HCT116 (cell line): ENCODE data around the gene TNFRSF1A. TPM values are rescaled to one million over a fixed set of nuclear protein-coding genes. Genes with fewer than 3 reads are reported as not detected.

Source experiments
- ATAC-seq: fragments of 200-7000 bp; cut with Tn5 transposase; 2 replicates; pipeline ENCODE4 v1.9.1; 2020; ENCODE audit warnings: mild to moderate bottlenecking, moderate library complexity
- BruUV-seq: library from RNA; stranded (reverse); fragments of 400-500 nt; replicated peaks from 2 replicates; lab custom pipeline; 2021; lab: Mats Ljungman, UMichigan
- CTCF ChIA-PET: fragments of 300-600 bp; sonication (Branson Sonifier 250); formaldehyde crosslinking; loops from one replicate; lab custom pipeline; 2021; ENCODE audit warnings: antibody characterized with exemption; lab: Charles Lee
- POLR2A ChIA-PET: fragments of 300-600, 350-600 bp; sonication (Branson Sonifier 250); formaldehyde crosslinking; loops from one replicate; lab custom pipeline; 2021; ENCODE audit warnings: antibody characterized with exemption; lab: Charles Lee
- RAD21 ChIA-PET, 2 experiments: fragments of 300-600 bp; sonication (Branson Sonifier 250); formaldehyde crosslinking; loops; one replicate each; lab custom pipeline; 2023; ENCODE audit warnings: low total read pairs in 2 of 2; ENCODE audit not compliant: uncharacterized antibody in 2 of 2, unreplicated experiment in 2 of 2, low non-redundant PET in 1 of 2; lab: Charles Lee
- DNase-seq: peaks from one replicate; pipeline ENCODE4 v3.0.0-alpha.2; 2010; ENCODE audit warnings: low read depth, low spot score
- H2AFZ ChIP-seq: fragments of 200-600 bp; shearing (Covaris generic), sonication (generic); 2 replicates; pipeline ENCODE4 v1.6.1; 2017; ENCODE audit warnings: low read depth, mixed run types, mixed read lengths, antibody characterized with exemption, low read length; ENCODE audit not compliant: poor library complexity, severe bottlenecking
- H3K27ac ChIP-seq: 2 replicates; pipeline ENCODE4 v1.5.1; 2012; ENCODE audit warnings: low read depth, low read length
- H3K27me3 ChIP-seq: fragments of 200-600 bp; sonication (generic); 2 replicates; pipeline ENCODE4 v1.6.1; 2016; ENCODE audit warnings: mixed run types, low read length, mixed read lengths; ENCODE audit not compliant: insufficient read depth
- H3K36me3 ChIP-seq, 2 experiments: fragments of 200-500 bp in 1 of 2; fragments of 200-600 bp in 1 of 2; sonication (Bioruptor generic) in 1 of 2; sonication (generic) in 1 of 2; 2 replicates each; pipeline versions ENCODE4 v1.5.1 to v1.6.1; 2014 to 2016; ENCODE audit warnings: low read length in 2 of 2, inconsistent platforms in 1 of 2, mixed read lengths in 1 of 2, mixed run types in 1 of 2; ENCODE audit not compliant: insufficient read depth in 2 of 2, control insufficient read depth in 1 of 2
- H3K4me1 ChIP-seq, 2 experiments: fragments of 200-600 bp in 1 of 2; sonication (generic) in 1 of 2; 2 replicates each; pipeline versions ENCODE4 v1.5.1 to v1.6.1; 2012 to 2017; ENCODE audit warnings: low read length in 2 of 2, inconsistent platforms in 1 of 2, mild to moderate bottlenecking in 1 of 2, mixed read lengths in 1 of 2, mixed run types in 1 of 2, moderate library complexity in 1 of 2; ENCODE audit not compliant: insufficient read depth in 2 of 2, control insufficient read depth in 1 of 2
- H3K4me2 ChIP-seq: fragments of 200-600 bp; sonication (generic); 2 replicates; pipeline ENCODE4 v1.6.1; 2017; ENCODE audit warnings: mixed run types, low read length, mixed read lengths
- H3K4me3 ChIP-seq, 2 experiments: fragments of 200-600 bp in 1 of 2; sonication (generic) in 1 of 2; replicated peaks in 1 of 2; 2 replicates each; pipeline ENCODE4 v1.5.1; 2011 to 2016; ENCODE audit warnings: low read length in 2 of 2, control low read depth in 1 of 2, low read depth in 1 of 2, mild to moderate bottlenecking in 1 of 2, mixed read lengths in 1 of 2, mixed run types in 1 of 2
- H3K79me2 ChIP-seq: fragments of 200-600 bp; sonication (generic); 2 replicates; pipeline ENCODE4 v1.6.1; 2017; ENCODE audit warnings: mild to moderate bottlenecking, mixed run types, low read length, moderate library complexity, mixed read lengths; ENCODE audit not compliant: insufficient read depth
- H3K9ac ChIP-seq: fragments of 200-600 bp; sonication (generic); 2 replicates; pipeline ENCODE4 v1.6.1; 2016; ENCODE audit warnings: low read length, mixed read lengths
- H3K9me2 ChIP-seq: fragments of 200-600 bp; sonication (generic), shearing (Covaris generic); 2 replicates; pipeline ENCODE4 v1.6.1; 2017; ENCODE audit warnings: mixed run types, mild to moderate bottlenecking, moderate library complexity; ENCODE audit not compliant: insufficient read depth
- H3K9me3 ChIP-seq, 2 experiments: fragments of 200-500 bp in 1 of 2; fragments of 200-600 bp in 1 of 2; sonication (Bioruptor generic) in 1 of 2; sonication (generic) in 1 of 2; 2 replicates each; pipeline ENCODE4 v1.6.1; 2014 to 2017; ENCODE audit warnings: low read length in 2 of 2, mixed read lengths in 2 of 2, inconsistent platforms in 1 of 2, low read depth in 1 of 2, mild to moderate bottlenecking in 1 of 2, mixed run types in 1 of 2, moderate library complexity in 1 of 2; ENCODE audit not compliant: control insufficient read depth in 1 of 2, insufficient read depth in 1 of 2
- H4K20me1 ChIP-seq: fragments of 200-600 bp; sonication (generic), shearing (Covaris generic); 2 replicates; pipeline ENCODE4 v1.6.1; 2017; ENCODE audit warnings: mixed run types, mild to moderate bottlenecking, moderate library complexity; ENCODE audit not compliant: insufficient read depth
- ATF3 ChIP-seq: IDR thresholded peaks from 2 replicates; pipeline ENCODE4 v1.6.1; 2012
- CBX3 ChIP-seq: IDR thresholded peaks from 2 replicates; pipeline ENCODE4 v1.6.1; 2012; ENCODE audit warnings: low read depth
- CEBPB ChIP-seq: IDR thresholded peaks from 2 replicates; pipeline ENCODE4 v1.6.1; 2012; ENCODE audit warnings: low read depth
- CTCF ChIP-seq, 3 experiments: fragments of 200-600 bp in 1 of 3; sonication (generic) in 1 of 3; IDR thresholded peaks in 2 of 3; conservative IDR thresholded peaks in 1 of 3; 2 replicates each; pipeline ENCODE4 v1.5.1; 2012 to 2017; ENCODE audit warnings: low read depth in 2 of 3, low read length in 2 of 3, antibody characterized with exemption in 1 of 3, borderline replicate concordance in 1 of 3, control low read depth in 1 of 3, mild to moderate bottlenecking in 1 of 3, mixed read lengths in 1 of 3, mixed run types in 1 of 3, moderate library complexity in 1 of 3; ENCODE audit not compliant: insufficient read depth in 1 of 3
- ELF1 ChIP-seq: IDR thresholded peaks from 2 replicates; pipeline ENCODE4 v1.6.1; 2012; ENCODE audit warnings: low read depth, borderline replicate concordance
- EZH2 ChIP-seq: fragments of 200-600 bp; sonication (generic); IDR thresholded peaks from 2 replicates; pipeline ENCODE4 v1.6.1; 2017; ENCODE audit warnings: antibody characterized with exemption, mixed run types
- EZH2phosphoT487 ChIP-seq: fragments of 200-600 bp; IDR thresholded peaks from 2 replicates; pipeline ENCODE4 v1.6.1; 2018; ENCODE audit warnings: antibody characterized with exemption, borderline replicate concordance
- FOSL1 ChIP-seq: IDR thresholded peaks from 2 replicates; pipeline ENCODE4 v1.6.1; 2012; ENCODE audit warnings: low read depth
- JUND ChIP-seq: IDR thresholded peaks from 2 replicates; pipeline ENCODE4 v1.6.1; 2012
- POLR2AphosphoS5 ChIP-seq: IDR thresholded peaks from 2 replicates; pipeline ENCODE4 v1.6.1; 2011; ENCODE audit warnings: mild to moderate bottlenecking, low read depth, low read length, moderate library complexity
- RAD21 ChIP-seq: IDR thresholded peaks from 2 replicates; pipeline ENCODE4 v1.6.1; 2012; ENCODE audit warnings: low read depth, mild to moderate bottlenecking
- REST ChIP-seq: IDR thresholded peaks from 2 replicates; pipeline ENCODE4 v1.6.1; 2012; ENCODE audit warnings: low read depth
- SRF ChIP-seq: IDR thresholded peaks from 2 replicates; pipeline ENCODE4 v1.6.1; 2012; ENCODE audit warnings: low read depth
- TCF7L2 ChIP-seq: IDR thresholded peaks from 2 replicates; pipeline ENCODE4 v1.7.0; 2011; ENCODE audit warnings: borderline replicate concordance, inconsistent platforms; ENCODE audit not compliant: insufficient read depth, insufficient read length; ENCODE audit errors: extremely low read depth
- YY1 ChIP-seq: IDR thresholded peaks from 2 replicates; pipeline ENCODE4 v1.6.1; 2011; ENCODE audit warnings: low read length, low read depth, moderate library complexity, mild to moderate bottlenecking; ENCODE audit not compliant: insufficient replicate concordance; ENCODE audit errors: extremely low read depth
- ZFX ChIP-seq: fragments of 450-650 bp; IDR thresholded peaks from 2 replicates; pipeline ENCODE4 v1.6.1; 2017
- intact Hi-C: fragments of 100-400 bp; cut with micrococcal nuclease; formaldehyde crosslinking; loops from 2 replicates; pipeline ENCODE4 v1.10.0; 2022
- total RNA-seq: library from RNA; stranded (reverse); gene quantifications from one replicate; pipeline ENCODE4 v1.2.1, GENCODE V29; 2021; ENCODE audit not compliant: unreplicated experiment
- TF ChIP-seq, protein P1 (sequence below): IDR thresholded peaks from 2 replicates; pipeline ENCODE4 v1.6.1; 2011; ENCODE audit warnings: mild to moderate bottlenecking, low read length, moderate library complexity; ENCODE audit not compliant: insufficient replicate concordance; ENCODE audit errors: extremely low read depth
- TF ChIP-seq, protein P2 (sequence below): IDR thresholded peaks from 2 replicates; pipeline ENCODE4 v1.6.1; 2012

The TNFRSF1A gene
- total RNA-seq, 1 experiment from 2014 or later = 129 TPM

DNA sequence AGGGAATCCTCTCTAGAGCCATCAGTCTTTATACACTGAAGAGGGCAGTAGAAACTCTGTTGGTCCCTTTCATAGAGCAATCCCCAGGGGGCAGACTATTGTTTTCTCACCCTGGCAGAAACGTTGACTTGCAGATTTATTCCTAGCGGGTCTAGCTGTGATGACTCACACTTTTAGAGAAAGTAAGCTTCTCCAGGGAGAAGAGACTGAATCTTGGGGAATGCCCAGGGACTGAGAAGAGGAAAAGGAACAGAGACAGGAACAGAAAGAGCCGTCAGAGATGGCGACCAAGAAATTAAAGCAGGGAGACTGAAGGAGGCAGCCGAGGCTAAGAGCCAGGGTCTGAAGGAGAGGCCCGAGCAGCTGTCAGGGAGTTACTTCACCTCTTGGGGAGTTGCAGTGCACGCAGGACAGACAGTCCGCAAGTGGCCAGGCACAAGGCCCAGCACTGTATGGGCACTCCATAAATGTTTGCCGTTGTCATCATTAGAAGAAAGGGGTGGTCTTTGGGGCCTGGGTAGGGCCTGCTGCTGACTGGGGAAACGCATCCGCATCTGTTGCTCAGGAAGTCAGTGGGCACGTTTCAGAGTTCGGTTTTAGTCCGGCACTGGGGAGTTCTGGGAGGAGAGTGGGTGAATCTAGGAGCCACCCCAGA is 18.4 kb downstream of the TNFRSF1A start:
- H3K27ac ChIP-seq = peak overlapping the region; percentile 71
- no peak overlapping the region for H2AFZ ChIP-seq
- ChIA-PET RAD21 (interaction anchor here (0.5 to 1.5 kb wide), 2 partner anchors 40 to 142 kb away, joined by 4 to 9 read pairs; no protein-coding TSS in a partner anchor), CTCF (interaction anchor here (1.2 to 1.9 kb wide), 6 partner anchors 13 to 335 kb away, joined by 3 to 22 read pairs (median 4); no protein-coding TSS in a partner anchor), POLR2A (interaction anchor here (0.7 to 1.4 kb wide), 4 partner anchors 11 to 142 kb away, joined by 3 to 9 read pairs (median 3); no protein-coding TSS in a partner anchor)
- peaks cover under 1 to 7% of the 10 kb centered on the region in 2 experiments; a peak in 3 of 4 replicates for H3K36me3 ChIP-seq
- peak; percentile 70 for DNase-seq
- H3K27me3 ChIP-seq = no peaks in the 10 kb centered on the region
- H3K9ac ChIP-seq = peak overlapping the region; percentile 6; the same call in 1 of the 2 replicates
- no peaks in the 10 kb centered on the region for H3K9me2 ChIP-seq
- H3K4me1 ChIP-seq = peaks cover 12 to 37% of the 10 kb centered on the region in 2 experiments
- H3K4me3 ChIP-seq = no peak overlapping the region
- H3K79me2 ChIP-seq = no peaks in the 10 kb centered on the region
- intact Hi-C loops = loop anchor here (1.0 kb wide), 1 partner anchor 142 kb away; no protein-coding TSS in a partner anchor
- ATAC-seq = peak; percentile 80
- BruUV-seq = no TSS peak
- no peaks in the 10 kb centered on the region for H4K20me1 ChIP-seq
- H3K9me3 ChIP-seq = no peaks in the 10 kb centered on the region
- peak overlapping the region; percentile 47 for H3K4me2 ChIP-seq
- TF ChIP-seq RAD21 = peak; percentile 68
- TF ChIP-seq EZH2 = no peak
- TF ChIP-seq, protein P1, sequence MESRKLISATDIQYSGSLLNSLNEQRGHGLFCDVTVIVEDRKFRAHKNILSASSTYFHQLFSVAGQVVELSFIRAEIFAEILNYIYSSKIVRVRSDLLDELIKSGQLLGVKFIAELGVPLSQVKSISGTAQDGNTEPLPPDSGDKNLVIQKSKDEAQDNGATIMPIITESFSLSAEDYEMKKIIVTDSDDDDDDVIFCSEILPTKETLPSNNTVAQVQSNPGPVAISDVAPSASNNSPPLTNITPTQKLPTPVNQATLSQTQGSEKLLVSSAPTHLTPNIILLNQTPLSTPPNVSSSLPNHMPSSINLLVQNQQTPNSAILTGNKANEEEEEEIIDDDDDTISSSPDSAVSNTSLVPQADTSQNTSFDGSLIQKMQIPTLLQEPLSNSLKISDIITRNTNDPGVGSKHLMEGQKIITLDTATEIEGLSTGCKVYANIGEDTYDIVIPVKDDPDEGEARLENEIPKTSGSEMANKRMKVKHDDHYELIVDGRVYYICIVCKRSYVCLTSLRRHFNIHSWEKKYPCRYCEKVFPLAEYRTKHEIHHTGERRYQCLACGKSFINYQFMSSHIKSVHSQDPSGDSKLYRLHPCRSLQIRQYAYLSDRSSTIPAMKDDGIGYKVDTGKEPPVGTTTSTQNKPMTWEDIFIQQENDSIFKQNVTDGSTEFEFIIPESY = no peak
- TF ChIP-seq EZH2phosphoT487 = no peak
- no peak for TF ChIP-seq REST
- peak; percentile 66 to 97 (median 70) for TF ChIP-seq CTCF (IDR thresholded peaks at IDR 0.05 in 2 of 3, conservative IDR thresholded peaks at IDR 0.05 in 1 of 3; ENCODE audit: borderline replicate concordance in 1 of 3, insufficient read depth in 1 of 3, low read depth in 2 of 3, low read length in 2 of 3)
- TF ChIP-seq TCF7L2 = no peak
- no peak; the same call in none of the 2 replicates for TF ChIP-seq POLR2AphosphoS5
- TF ChIP-seq SRF = no peak
- no peak for TF ChIP-seq CEBPB
- no peak for TF ChIP-seq YY1
- peak; percentile 72 for TF ChIP-seq JUND
- TF ChIP-seq ATF3 = no peak
- peak; percentile 49; the same call in 1 of the 2 replicates for TF ChIP-seq CBX3
- TF ChIP-seq ZFX = no peak
- TF ChIP-seq ELF1 = no peak
- TF ChIP-seq, protein P2, sequence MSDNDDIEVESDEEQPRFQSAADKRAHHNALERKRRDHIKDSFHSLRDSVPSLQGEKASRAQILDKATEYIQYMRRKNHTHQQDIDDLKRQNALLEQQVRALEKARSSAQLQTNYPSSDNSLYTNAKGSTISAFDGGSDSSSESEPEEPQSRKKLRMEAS = no peak
- peak; percentile 63; the same call in 1 of the 2 replicates for TF ChIP-seq FOSL1
